GM21619 (cell line): Measurements from ENCODE around the gene CDO1.

Source experiments
- ATAC-seq: cut with Tn5 transposase; IDR thresholded peaks from one replicate; pipeline ENCODE4 v1.9.1; 2021; ENCODE audit not compliant: unreplicated experiment

Gene CDO1

DNA sequence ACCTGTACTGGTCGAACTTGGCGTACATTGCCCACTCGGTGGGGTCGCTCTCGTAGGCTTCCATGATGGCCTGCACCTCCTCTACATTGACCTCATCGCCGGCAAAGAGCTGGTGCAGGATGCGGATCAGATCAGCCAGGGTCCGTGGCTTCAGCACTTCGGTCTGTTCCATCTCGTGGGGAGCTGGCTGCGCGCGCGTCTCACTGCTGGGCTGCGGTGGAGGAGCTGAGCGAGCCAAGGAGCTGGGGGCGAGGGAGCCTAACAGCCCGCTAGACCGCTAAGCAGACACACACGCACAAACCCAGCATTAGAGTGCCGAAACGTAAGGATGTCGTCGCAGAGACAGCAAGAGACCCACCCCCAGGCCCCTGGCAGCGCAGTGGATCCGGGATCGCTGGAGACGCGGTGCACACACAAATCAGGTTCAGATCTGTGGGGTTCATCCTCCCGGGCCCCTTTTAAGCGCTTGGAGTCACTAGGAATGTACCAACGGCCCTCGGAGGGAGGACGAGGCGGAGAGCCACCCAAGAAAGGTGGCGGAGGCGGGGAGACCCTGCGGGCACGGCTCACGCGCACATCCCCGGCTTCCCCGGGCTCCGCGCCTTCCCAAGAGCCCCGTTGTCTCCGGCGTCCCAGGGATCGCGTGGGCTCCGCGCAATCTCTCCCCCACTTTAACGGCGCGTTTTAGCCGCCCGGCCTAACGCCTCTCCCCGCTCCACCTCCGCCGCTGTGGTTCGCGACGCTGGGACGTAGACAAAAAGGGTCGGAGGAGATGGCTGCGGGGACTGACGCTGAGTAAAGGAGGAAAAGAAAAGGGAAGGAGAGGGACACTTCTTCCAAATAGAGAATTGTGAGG, at the start of gene CDO1:
Gene CDO1, minus strand, starts transcription at position 434 of the 856 bp plus-strand sequence. Its CDS starts 262 bp downstream, at position 172.
- ATAC-seq, result peak; percentile 53

DNA sequence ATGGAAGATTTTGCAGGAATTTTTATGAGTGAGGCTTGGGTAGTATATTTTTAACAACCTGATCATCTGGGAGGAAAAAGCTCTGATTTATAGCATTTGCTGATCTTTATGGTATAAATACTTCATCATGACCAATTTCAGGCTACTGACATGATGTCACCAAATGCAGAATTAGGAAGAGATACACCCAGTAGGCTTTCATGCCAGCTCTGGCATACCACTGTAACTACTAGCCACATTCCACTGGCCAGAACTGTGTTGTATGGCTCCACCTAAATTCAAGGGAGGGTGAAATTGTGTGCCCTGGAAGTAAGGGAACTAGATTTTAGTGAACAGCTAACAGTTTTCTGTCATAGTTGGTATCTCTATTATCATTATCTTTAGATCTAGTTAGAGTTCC, 42.9 kb upstream of the CDO1 start:
- ATAC-seq, result no peak

DNA sequence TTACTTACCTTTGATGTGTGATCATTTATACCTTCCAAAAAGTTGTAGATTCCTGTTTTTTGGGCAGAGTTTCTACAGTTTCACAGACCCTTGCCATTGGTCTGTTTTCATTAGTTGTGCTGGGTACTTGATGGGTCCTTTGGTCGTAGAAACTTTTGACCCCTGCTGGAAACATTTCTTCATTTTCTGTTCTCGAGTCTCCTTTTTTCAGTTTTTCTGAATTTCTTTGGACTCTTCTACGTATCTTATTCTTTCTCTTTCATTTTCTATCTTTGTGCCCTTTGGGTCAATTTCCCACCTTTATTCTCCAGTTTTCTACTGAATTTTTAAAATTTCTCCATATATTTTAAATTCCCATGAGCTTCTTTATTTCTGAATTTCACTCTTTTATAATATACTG, 41.9 kb upstream of the CDO1 start:
- no peak for ATAC-seq

DNA sequence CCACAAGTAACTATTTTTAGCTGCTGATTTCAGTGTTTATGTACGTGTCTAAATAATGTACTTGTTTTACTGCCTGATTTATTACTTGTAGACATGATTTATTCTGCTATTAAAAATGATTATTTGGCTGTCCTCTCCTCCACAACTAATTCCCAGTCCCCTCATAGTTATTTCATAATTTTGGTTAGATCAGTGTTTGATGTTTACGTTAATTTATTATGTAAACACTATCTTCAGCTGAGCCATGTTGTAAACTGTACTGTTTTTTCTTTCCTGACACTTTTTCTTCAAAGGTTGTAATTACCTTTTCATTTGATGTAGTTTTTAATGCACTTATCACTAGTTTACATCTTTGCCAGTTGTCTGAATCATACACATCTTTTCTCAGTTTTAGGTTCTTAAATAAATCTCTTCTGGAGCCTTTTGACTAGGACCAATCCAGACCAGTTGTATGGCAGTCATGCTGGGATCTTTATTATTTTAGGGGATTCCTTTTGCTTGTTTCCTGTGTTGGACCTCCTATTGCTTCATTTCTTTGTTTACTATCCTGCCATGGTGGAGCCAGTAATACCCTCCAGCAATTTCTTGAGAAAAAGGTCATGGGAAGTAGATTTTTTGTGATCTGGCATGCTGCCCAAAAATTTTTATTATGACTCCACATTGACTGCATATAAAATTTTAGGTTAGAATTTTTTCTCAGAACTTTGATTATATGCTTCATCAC, 41.3 kb upstream of the CDO1 start:
- ATAC-seq, result no peak

DNA sequence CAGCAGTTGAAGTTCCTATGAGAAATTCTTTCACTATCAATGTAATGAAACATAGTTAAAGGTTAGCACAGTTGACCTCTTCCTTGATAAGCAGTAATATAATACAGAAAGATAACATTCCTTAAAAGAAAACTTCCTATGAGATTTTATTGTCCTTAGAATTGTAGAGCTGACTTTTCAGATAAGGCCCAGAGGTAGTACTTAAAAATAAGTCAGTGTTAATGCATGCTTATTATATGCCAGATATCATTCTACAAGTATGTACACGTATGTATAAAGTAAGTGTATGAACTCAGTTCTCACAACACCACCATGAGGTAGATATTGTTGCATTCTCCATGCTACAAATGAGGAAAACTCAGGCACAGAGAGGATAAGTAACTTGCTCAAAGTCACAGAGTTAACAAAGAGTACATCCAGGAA, 40.6 kb upstream of the CDO1 start:
- ATAC-seq, result no peak

DNA sequence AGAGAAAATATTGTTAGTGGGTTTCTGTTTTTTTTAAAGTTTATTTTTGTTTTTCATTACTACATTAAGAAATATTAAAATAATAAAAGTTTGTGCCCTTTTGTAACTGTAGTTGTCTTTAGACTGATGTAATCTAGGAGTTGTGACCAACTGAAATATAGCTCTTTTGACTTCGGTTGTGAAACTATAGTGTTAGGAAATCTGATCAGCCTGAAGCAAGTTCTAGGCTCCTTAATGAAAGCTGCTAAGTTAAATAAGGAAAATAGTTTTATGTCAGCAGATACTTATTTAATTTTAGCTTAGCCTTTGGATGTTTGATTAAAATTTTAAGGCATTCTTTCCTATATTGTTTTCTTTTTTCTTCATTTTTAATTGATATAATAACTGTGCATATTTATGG, 39.5 kb upstream of the CDO1 start:
- no peak for ATAC-seq

DNA sequence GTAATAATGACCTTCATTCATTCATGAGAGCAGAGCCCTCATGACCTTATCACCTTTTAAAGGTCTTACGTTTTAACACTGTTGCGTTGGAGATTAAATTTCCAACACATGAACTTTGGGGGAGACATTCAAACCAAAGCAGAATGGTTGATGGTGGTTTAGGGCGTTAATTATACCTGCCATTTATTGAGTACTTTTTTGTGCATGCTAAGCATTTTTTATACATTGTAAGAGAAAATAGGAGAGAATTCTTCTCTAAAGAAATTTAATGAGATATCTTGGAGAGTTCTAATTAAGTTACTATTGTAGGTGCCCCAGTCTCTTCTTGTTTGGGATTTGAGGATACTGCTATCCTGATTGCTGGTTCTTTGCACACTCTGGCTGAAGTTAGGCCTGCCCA, 37.7 kb upstream of the CDO1 start:
- no peak for ATAC-seq

DNA sequence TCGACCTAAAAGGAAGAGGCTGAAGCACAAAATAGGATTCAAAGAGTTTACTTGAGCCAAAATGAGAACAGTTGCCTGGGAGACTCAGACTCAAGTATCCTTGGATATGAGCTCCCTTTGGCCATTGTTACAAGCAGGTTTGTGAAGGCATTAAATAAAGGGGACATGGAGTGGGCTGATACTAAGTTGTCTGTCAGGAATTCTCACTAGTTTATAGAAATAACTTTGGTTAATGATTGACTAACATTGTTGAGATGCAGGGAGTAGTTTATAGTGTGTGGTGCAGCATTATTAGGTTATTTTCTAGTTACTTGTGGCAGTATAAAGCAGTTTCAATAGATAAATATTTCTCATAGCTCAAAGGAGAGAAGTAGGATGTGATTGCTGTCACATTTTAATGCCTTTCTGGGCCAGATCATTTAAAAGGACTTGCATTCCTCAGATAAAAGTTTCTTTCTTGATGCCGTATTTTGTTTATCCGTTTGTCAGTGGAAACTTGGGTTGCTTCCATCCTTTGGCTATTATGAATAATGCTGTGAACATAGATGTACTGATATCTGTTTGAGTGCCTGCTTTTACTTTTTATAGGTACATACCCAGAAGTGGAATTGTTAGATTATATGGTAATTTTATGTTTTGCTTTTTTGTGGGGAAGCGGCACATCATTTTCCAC, 34.4 kb upstream of the CDO1 start:
- ATAC-seq, result no peak

DNA sequence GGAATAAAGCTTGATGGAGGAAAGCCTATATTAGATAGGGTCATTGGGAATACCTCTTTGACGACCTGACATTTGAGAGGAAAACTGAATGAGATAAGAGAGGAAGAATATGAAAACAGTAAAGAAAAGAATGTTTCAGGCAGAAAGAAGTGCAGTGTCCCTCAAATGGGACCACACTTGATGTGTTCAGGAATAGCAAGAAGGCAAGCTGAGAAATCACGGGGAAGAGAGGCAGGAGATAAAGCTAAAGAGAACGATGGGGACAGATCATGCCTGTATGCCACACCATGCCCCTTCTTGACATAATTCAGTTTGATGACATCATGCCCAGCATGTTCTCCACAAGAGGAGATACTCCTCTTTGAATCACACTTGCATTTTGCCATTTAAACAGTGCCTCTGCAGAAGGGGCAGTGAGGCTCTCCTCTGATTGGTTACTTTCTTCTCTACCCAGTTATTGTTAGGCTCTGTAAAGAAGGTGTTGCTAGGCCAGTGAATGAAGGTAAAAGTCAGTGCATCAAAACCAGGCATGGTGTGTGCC, 32.9 kb upstream of the CDO1 start:
- ATAC-seq, result no peak

DNA sequence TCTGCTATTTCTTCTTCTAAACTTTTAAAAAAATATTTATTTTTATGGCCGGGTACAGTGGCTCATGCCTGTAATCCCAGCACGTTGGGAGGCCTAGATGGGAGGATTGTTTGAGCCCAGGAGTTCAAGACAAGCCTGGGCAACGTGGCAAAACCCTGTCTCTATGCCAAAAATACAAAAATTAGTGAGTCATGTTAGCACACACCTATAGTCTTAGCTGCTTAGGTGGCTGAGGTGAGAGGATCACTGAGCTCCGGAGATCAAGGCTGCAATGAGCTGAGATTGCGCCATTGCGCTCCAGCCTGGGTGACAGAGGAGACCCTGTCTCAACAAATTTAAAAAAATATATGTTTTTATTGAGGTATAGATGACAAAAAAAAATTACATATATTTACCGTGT, 30.8 kb upstream of the CDO1 start:
- no peak for ATAC-seq

DNA sequence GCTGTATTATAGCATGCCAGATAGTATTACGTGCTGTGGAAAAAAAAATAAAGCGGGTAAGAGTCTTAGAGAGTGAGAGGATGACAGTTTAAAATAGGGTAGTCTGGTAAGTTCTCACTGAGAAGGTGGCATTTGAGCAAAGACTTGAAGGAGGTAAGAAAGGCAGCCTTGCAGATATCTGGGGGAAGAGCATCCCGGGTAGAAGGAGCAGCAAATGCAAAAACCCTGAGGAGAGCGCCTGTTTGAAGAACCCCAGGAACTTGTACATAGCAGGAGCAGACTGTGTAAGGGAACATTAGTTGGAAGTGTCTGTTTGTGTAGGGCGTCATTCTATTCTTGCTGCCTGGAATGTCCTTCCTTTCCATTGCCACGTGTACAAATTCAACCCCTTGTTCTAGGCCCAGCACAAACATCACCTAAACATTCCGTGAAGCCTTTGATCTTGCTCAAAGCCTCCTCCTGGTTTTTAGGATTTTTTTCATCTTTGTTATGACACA, 27.9 kb upstream of the CDO1 start:
- no peak for ATAC-seq

DNA sequence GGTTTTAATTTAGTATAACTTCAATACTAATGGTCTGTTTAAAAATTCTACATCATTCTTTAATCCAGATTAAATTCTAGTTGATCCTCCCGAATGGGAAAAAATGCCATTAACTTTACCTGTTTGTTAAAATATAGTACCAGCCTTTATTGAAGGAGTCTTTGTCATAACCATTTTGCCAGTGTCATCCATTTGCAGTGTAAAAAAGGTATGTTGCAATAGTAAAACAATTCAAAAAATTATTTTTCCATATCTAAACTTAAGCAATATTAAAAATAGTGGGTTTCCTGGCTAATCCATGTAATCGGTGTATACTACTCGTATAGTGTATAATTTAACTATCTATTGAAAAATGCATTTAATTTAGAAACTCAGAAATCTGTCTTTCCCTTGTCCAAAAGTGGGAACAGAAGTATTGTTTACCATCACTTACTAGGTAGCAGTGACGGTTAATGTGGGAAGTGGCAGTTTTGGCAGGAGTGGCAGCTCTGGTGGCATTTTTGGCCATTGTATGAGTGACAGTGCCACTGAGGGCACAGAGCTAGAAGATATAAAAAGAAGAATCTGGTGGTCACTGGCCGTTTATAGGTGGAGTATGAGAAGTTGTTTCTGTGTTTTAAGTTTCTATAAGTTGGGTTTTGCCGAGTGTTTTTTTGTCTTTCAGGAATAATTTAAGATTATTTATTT, 27.1 kb upstream of the CDO1 start:
- no peak for ATAC-seq

DNA sequence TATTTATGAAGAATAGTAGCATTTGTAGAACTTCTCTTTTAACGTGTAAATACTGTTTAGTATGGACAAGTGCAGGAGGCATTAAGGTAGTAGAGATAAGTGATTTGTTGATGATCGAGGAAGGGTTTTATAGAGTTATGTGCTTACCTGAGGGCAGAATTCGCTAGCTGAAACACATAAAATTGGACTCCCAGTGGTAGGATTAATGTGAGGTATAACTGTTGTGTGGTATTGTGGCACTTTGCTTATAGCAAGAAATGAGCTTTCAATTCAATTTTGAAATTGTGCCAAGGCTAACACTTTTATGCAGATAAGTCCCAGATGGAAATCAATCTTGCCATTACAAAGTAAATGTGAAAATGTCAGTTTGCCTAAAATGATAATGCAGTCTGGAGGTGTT, 26.5 kb upstream of the CDO1 start:
- ATAC-seq, result no peak

DNA sequence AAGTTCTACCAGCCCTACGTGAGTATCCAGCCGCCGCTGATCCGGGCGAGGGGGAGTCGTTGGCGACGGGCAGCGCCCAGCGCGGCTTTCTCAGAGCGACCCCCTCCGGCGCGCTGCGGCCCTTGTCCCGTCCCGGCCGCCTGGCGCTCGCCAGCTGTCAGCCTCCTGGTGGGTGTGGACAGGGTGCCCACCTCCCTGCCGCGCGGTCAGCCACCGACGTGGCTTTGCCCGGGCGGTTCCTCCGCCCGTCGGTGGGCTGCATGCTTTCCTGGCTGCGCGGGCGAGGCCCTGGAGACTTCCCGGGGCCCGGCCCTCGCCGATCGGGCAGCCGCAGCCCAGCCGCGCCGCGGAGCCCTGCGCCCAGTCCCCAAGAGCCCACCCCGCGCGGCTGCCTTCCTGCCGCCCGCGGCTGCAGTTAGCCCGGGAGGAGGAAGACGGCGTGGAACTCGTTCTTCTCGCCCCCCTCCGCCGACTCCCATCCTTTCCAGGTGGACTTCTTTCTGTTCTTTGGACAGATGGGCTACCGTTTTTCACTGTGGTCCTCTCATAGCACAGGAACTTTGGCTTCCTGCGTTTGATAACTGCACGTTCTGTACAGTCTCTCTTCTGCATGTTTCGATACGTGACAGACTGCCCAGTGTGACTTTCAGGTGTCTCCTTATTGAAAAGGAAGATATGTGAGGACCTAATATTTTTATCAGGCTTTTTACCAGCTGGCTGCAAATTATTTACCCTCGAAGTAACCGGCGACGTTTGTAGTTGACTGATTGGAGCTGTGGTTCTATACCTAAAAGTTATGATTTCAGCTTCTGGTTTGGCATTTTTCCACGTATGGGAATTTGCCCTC, 25.9 kb upstream of the CDO1 start:
- ATAC-seq, result peak; percentile 40

DNA sequence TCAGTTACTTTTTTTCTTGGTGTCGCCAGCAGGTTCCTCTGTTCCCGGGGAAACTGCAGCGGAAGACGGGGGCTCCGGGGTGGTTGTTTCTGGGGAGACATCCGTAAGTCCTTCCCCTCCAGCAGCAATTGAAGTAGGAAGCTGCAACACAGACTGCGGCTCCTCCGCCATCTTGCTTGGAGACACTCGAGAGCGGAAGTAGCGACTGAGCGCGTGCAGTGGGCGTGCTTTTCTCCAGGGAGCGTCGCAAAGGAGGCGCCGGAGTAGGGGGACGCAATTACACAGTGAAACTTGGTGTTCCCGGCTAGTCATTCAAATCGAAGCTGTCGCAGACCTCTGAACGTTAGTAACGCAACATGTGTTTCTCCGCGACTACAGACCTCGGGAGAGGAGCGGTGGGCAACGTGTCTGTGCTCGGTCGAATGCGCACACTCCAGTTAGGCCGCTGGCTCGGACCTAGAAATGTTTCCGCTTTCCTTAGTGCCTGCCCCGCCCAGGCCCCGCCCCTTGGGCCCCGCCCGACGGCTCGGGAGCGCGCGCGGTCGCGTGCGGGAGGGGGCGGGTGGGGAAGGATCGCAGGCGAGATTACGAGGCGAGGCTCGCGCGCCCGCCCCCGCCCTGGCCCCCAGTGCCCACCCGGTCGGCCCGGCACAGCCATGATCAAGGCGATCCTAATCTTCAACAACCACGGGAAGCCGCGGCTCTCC, 25.1 kb upstream of the CDO1 start, which contains the start of the genes AP3S1 and ATG12:
Gene AP3S1, plus strand, starts transcription at position 554 of the 707 bp plus-strand sequence. Its CDS starts 103 bp downstream, at position 657.
Gene ATG12, minus strand, starts transcription at position 184 of the 707 bp plus-strand sequence. Its CDS starts 13 bp downstream, at position 171.
- peak; percentile 80 for ATAC-seq

DNA sequence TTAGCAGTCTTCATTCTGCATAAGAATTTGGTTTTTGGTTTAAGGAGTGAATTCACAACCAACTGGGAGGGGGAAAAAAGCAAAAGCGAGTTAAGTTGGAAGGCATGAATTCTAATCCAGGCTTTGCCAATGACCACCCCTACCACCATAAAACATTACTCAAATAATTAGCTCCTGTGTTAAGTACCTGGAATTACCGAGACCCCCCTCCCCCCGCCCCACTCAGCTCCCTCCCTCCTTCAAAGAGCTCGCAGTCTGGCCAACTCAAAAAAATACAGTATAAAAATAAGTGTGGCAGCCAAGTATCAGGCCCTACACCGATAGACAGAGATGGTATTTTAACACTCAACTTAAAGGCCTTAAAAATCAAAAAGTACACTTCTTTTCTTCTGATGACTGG, 24.4 kb upstream of the CDO1 start:
- no peak for ATAC-seq

DNA sequence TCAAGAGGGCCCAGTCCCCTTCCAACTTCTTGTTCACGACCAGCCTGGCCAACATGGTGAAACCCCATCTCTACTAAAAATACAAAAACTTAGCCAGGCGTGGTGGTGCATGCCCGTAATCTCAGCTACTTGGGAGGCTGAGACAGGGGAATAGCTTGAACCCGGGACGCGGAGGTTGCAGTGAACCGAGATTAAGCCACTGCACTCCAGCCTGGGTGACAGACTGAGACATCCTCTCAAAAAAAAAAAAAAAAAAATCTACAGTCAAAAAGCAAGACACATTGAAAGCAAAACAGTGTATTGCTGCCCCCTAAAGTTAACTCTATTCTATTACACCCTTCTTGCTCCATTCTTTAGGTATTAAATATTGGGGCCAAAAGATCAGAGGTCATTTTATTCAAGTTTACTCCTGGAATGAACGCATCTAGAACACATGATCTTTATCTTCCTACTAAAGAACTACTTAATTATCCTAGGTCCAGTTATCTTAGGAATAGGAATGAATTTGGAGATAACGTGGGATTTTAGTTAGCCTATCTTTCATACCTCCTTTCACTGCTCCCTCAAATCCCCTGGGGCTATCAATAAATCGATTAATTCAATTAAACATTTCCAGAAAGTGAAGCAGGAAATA, 22.5 kb upstream of the CDO1 start:
- ATAC-seq, result no peak

DNA sequence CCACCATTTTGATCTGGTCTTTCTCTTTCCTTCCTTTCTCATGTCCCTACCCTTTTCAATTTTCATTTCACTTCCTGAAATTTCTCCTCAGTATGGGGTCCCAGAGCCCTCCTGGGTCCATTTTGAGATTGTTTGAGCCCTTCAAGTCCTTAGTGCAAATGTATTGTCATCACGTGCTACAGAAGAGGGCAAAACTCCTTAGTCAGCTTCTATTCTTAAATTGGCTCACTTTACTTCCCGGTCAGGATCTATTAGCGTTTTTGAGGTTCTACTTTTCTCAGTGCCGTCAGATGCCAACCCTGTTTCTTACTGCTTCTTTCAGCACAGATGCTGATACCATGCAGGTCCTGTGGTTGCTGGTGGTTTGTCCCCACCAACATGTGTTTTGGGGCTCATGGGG, 19.0 kb upstream of the CDO1 start:
- ATAC-seq, result no peak
